Testis (tissue), 3 donors: ENCODE measurements around the gene NXPH4. TPM values are rescaled to one million over a fixed set of nuclear protein-coding genes. Genes with fewer than 3 reads are reported as not detected.

Source experiments
- DNase-seq: peaks from one replicate; pipeline ENCODE4 v3.0.0-alpha.2; 2019
- H3K27ac ChIP-seq, 2 donors: fragments of 200-600 bp; sonication (generic); one replicate each; pipeline ENCODE4 v1.5.1; 2019
- H3K27me3 ChIP-seq: fragments of 200-600 bp; sonication (generic); one replicate; pipeline ENCODE4 v1.5.1; 2019
- H3K36me3 ChIP-seq: fragments of 200-600 bp; sonication (generic); one replicate; pipeline ENCODE4 v1.5.1; 2017; ENCODE audit warnings: low read depth; ENCODE audit errors: missing control alignments
- H3K4me1 ChIP-seq: fragments of 200-600 bp; sonication (generic); one replicate; pipeline ENCODE4 v1.5.1; 2019
- H3K4me3 ChIP-seq, 2 donors: fragments of 200-600 bp; sonication (generic); one replicate each; pipeline ENCODE4 v1.5.1; 2017 to 2019
- H3K9me3 ChIP-seq: fragments of 200-600 bp; sonication (generic); one replicate; pipeline ENCODE4 v1.5.1; 2017
- CTCF ChIP-seq, 3 experiments: fragments of 450-650 bp in 2 of 3; fragments of 200-600 bp in 1 of 3; sonication (generic) in 1 of 3; IDR thresholded peaks; one replicate each; pipeline ENCODE4 v1.5.1; 2016 to 2019; ENCODE audit warnings: antibody characterized with exemption in 3 of 3, mild to moderate bottlenecking in 2 of 3, moderate library complexity in 1 of 3
- POLR2A ChIP-seq: fragments of 450-650 bp; IDR thresholded peaks from one replicate; pipeline ENCODE4 v1.6.1; 2017; ENCODE audit warnings: antibody characterized with exemption, mild to moderate bottlenecking, moderate library complexity
- WGBS, 2 donors: methylation state at CpG; one replicate each; pipeline ENCODE4 v1.1.5; 2018; 5-methylcytosine and 5-hydroxymethylcytosine counted together
- intact Hi-C: fragments of 100-400 bp; cut with DNase I; formaldehyde crosslinking; loops from one replicate; pipeline ENCODE4 v1.15.1; 2023; ENCODE audit warnings: low total_unique reads
- polyA plus RNA-seq: library from polyadenylated mRNA; stranded (reverse); fragments of 350-450 nt; fragmentation: Illumina TruSeq; extraction: RNeasy Lipid Tissue Mini Kit (QIAGEN cat#74804); gene quantifications from one replicate; pipeline ENCODE4 v1.2.3, GENCODE V29; 2014; ENCODE audit warnings: low read depth, low replicate concordance; ENCODE audit not compliant: insufficient read depth
- total RNA-seq, 2 donors: library from RNA; depleted of rRNA; stranded (reverse); fragments of >200 nt; gene quantifications; one replicate each; pipeline ENCODE4 v1.2.3, GENCODE V29; 2016

Gene NXPH4
- total and polyA plus RNA-seq, 3 donors from 2014 or later, result 1.8 to 7.7 (median 7.5) TPM

GRCh38 chr12:57169969-57170368 lies 46.6 kb upstream of the NXPH4 start:
- Histone ChIP-seq H3K27me3 (no peaks in the 10 kb centered on the region), H3K4me1 (peaks cover 46% of the 10 kb centered on the region), H3K36me3 (no peaks in the 10 kb centered on the region), H3K4me3 (no peak overlapping the region), H3K9me3 (no peaks in the 10 kb centered on the region), H3K27ac (peak overlapping the region; percentile 34 to 76)
- intact Hi-C loops, result no loop called here
- DNase-seq, result no peak
- no peak for TF ChIP-seq POLR2A
- TF ChIP-seq CTCF (IDR thresholded peaks at IDR 0.05), result no peak
- 22 to 45% methylated on average over 7 of the region's 7 CpGs for WGBS, 2 donors

DNA sequence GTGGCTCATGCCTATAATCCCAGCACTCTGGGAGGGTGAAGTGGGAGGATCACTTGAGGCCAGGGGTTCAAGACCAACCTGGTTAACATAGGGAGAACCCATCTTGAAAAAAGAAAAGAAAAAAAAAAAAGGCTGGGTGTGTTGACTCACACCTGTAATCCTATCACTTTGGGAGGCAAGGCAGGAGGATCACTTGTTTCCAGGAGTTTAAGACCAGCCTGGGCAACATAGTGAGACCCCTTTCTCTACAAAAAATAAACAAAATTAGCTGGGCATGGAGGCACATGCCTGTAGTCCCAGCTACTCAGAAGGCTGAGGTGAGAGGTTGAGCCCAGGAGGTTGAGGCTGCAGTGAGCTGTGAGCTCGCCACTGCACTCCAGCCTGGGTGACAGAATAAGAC lies 46.2 kb upstream of the NXPH4 start:
- Histone ChIP-seq H3K4me3 (no peak overlapping the region), H3K36me3 (no peaks in the 10 kb centered on the region), H3K27me3 (no peaks in the 10 kb centered on the region), H3K9me3 (no peaks in the 10 kb centered on the region), H3K27ac (peak overlapping the region; percentile 37 to 76), H3K4me1 (peaks cover 50% of the 10 kb centered on the region)
- no peak for TF ChIP-seq CTCF (IDR thresholded peaks at IDR 0.05)
- no peak for TF ChIP-seq POLR2A
- no peak for DNase-seq
- 78 to 82% methylated on average over 1 of the region's 1 CpG for WGBS, 2 donors
- intact Hi-C loops, result no loop called here

- Histone ChIP-seq H3K36me3 (no peaks in the 10 kb centered on the region), H3K4me1 (peaks cover 54% of the 10 kb centered on the region), H3K9me3 (no peaks in the 10 kb centered on the region), H3K4me3 (no peak overlapping the region), H3K27ac (peak overlapping the region; percentile 37 to 76), H3K27me3 (no peaks in the 10 kb centered on the region)
- DNase-seq, result no peak
- TF ChIP-seq CTCF (IDR thresholded peaks at IDR 0.05) (no peak), POLR2A (no peak)
- intact Hi-C loops, result no loop called here
- WGBS, 2 donors, result 74 to 86% methylated on average over 4 of the region's 4 CpGs
Observed at GRCh38 chr12:57170927-57171326, 45.7 kb upstream of the NXPH4 start.

- Histone ChIP-seq H3K4me1 (peaks cover 54% of the 10 kb centered on the region), H3K4me3 (no peak overlapping the region), H3K27me3 (no peaks in the 10 kb centered on the region), H3K36me3 (no peaks in the 10 kb centered on the region), H3K9me3 (no peaks in the 10 kb centered on the region), H3K27ac (peak overlapping the region in 1 of 2 donors; percentile 76)
- intact Hi-C loops, result no loop called here
- WGBS, 2 donors, result 39 to 56% methylated on average over 4 of the region's 4 CpGs
- no peak for TF ChIP-seq POLR2A
- no peak for TF ChIP-seq CTCF (IDR thresholded peaks at IDR 0.05)
- DNase-seq, result peak; percentile 72
Observed at GRCh38 chr12:57171668-57172067, 44.9 kb upstream of the NXPH4 start.

- Histone ChIP-seq H3K36me3 (no peaks in the 10 kb centered on the region), H3K27me3 (no peaks in the 10 kb centered on the region), H3K4me1 (peaks cover 50% of the 10 kb centered on the region), H3K9me3 (no peaks in the 10 kb centered on the region), H3K27ac (no peak overlapping the region), H3K4me3 (no peak overlapping the region)
- intact Hi-C loops, result no loop called here
- DNase-seq, result peak; percentile 51
- whole genome bisulfite sequencing, 2 donors, result 61 to 89% methylated on average over 5 to 11 of the region's 11 CpGs
- TF ChIP-seq CTCF (IDR thresholded peaks at IDR 0.05) (peak; percentile 53 to 73 (median 59)), POLR2A (no peak)
Observed at GRCh38 chr12:57173089-57173488, 43.5 kb upstream of the NXPH4 start.
